ENCODE measurements around the gene ERCC8. TPM values are rescaled to one million over a fixed set of nuclear protein-coding genes. Genes with fewer than 3 reads are reported as not detected.

ERCC8 gene
- total and polyA plus RNA-seq, 2 of the 13 experiments (the other 11 are each of a cell fraction or from before 2014, with no cell fraction given) = 24.4 to 35.2 TPM

DNA sequence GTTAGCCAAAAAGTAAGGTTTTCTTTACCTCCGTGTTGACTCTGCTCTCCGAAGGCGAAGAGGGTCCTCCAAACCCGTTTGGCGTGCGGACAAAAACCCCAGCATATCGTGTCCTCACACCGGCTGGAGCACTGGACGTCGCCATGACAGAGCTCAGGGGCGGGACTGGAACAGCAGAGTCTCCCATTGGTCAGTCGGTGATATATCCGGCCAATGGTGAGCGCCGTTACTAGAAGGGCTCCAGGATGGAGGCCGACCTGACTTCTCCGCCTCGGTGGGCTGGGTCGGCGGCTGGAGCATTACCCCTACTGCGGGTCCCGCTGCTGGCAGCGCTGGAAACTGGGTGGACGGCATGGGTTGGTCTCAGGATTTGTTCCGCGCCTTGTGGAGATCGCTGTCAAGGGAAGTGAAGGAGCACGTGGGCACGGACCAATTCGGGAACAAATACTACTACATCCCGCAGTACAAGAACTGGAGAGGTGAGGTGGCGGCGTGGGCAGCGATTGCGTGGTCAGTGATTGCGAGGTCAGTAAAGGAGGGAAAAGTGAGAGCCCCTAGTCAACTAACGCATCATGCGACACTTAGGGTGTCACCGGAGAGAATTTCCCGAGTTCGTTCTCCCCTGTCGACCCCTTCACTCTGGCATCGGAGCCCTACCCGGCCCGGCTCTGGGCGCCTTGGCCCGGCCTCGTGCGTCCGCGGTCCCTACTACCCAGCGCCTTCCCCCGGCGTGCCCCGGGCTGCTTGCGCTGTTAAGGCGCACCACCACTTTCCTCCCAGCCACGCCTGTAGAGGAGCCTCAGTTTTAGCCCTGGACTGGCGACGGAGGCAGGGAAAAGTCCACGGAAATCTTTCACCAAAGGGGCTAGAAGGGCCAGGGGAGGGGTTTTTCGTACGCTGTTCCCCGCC is at the start of gene ERCC8, which contains the start of gene NDUFAF2 (continued):
- TF ChIP-seq HNF1B (CRISPR knock-in tag; IDR thresholded peaks at IDR 0.05) = 0 out of 2 replicates have a peak, but pooled peaks have one; percentile 23
- no peak for TF ChIP-seq RARG (CRISPR knock-in tag; IDR thresholded peaks at IDR 0.05; ENCODE audit: low read depth)
- TF ChIP-seq ZZZ3 (CRISPR knock-in tag; IDR thresholded peaks at IDR 0.05; ENCODE audit: borderline replicate concordance) = no peak
- TF ChIP-seq RELA (CRISPR knock-in tag; IDR thresholded peaks at IDR 0.05) = peak; percentile 48; the same call in 1 of the 2 replicates
- no peak for TF ChIP-seq NFIB (CRISPR knock-in tag; IDR thresholded peaks at IDR 0.05; ENCODE audit: borderline replicate concordance)
- TF ChIP-seq ZNF839 (CRISPR knock-in tag; IDR thresholded peaks at IDR 0.05; ENCODE audit: borderline replicate concordance) = no peak
- no peak for TF ChIP-seq ZNF20 (CRISPR knock-in tag; IDR thresholded peaks at IDR 0.05)
- TF ChIP-seq KDM6A (CRISPR knock-in tag; IDR thresholded peaks at IDR 0.05; ENCODE audit: low read depth) = no peak
- TF ChIP-seq SIN3A (IDR thresholded peaks at IDR 0.05; ENCODE audit: borderline replicate concordance, low read depth, low read length) = peak; percentile 82; the same call in 1 of the 2 replicates

GRCh38 chr5:60993875-60994571 is 49.2 kb upstream of the ERCC8 start:
- FAIRE-seq (no peak), ATAC-seq (no peak), DNase-seq (ENCODE audit: low spot score) (no peak)
- Histone ChIP-seq H3K27ac (ENCODE audit: extremely low read length, insufficient read depth, low read length) (no peak overlapping the region), H3K4me1 (ENCODE audit: insufficient read depth, low read length) (peaks cover 6% of the 10 kb centered on the region; the same call in 1 of the 2 replicates), H3K36me3 (replicated peaks in 1 of 2; ENCODE audit: control insufficient read depth in 1 of 2, insufficient read depth in 2 of 2, low read length in 2 of 2) (peaks cover 0 to 9% of the 10 kb centered on the region in 2 experiments; a peak in 2 of 5 replicates), H2AFZ (ENCODE audit: low read length) (no peak overlapping the region), H3K79me2 (ENCODE audit: insufficient read depth, low read length) (no peaks in the 10 kb centered on the region), H3K9me3 (ENCODE audit: low read length) (peaks cover 11% of the 10 kb centered on the region), H4K20me1 (ENCODE audit: insufficient read depth, low read length) (peaks cover 2% of the 10 kb centered on the region; the same call in 1 of the 2 replicates), H3K9ac (ENCODE audit: insufficient read depth, low read depth, low read length) (no peak overlapping the region), H3K27me3 (ENCODE audit: control insufficient read depth in 1 of 2, insufficient read depth in 2 of 2, low read length in 2 of 2) (no peaks in the 10 kb centered on the region), H3K4me3 (replicated peaks in 1 of 3; ENCODE audit: insufficient read depth in 1 of 3, low read depth in 2 of 3, low read length in 3 of 3) (no peak overlapping the region), H3K4me2 (ENCODE audit: low read depth, low read length) (no peak overlapping the region)
- no TSS peak for BruUV-seq (replicated peaks)
- CTCF ChIA-PET (ENCODE audit: low intra/inter-chr PET ratio, low total read pairs) = no interaction called here
- POLR2A ChIA-PET = no interaction called here
- 100% methylated on average over 4 of the region's 11 CpGs for WGBS (ENCODE audit: low lambda C conversion rate)
- intact Hi-C loops (cut with micrococcal nuclease; ENCODE audit: unreplicated experiment) (no loop called here), in situ Hi-C loops (cut with HindIII; ENCODE audit: extremely low pct_ligation_motif_present, low pct_unique_long_range_greater_than_20kb) (no loop called here)
- TF ChIP-seq ZNF543 (CRISPR knock-in tag; IDR thresholded peaks at IDR 0.05) (no peak), SP5 (CRISPR knock-in tag; IDR thresholded peaks at IDR 0.05; ENCODE audit: borderline replicate concordance, low read depth) (no peak), FOXO1 (CRISPR knock-in tag; IDR thresholded peaks at IDR 0.05) (no peak), ZKSCAN5 (CRISPR knock-in tag; IDR thresholded peaks at IDR 0.05) (no peak), EED (CRISPR knock-in tag; IDR thresholded peaks at IDR 0.05) (no peak), ZFX (CRISPR knock-in tag; IDR thresholded peaks at IDR 0.05; ENCODE audit: low read depth) (no peak), RORA (CRISPR knock-in tag; IDR thresholded peaks at IDR 0.05) (no peak), SNRNP70 (IDR thresholded peaks at IDR 0.05; ENCODE audit: low read depth, low read length) (no peak)
